GM12878 (cell line): Measurements from ENCODE around the gene SYTL5.

Source experiments
- CBX5 ChIP-seq: sonication (generic); IDR thresholded peaks from 2 replicates; pipeline ENCODE4 v1.6.1; 2016; ENCODE audit warnings: low read depth, moderate library complexity, mild to moderate bottlenecking, inconsistent platforms
- CREM ChIP-seq: IDR thresholded peaks from 2 replicates; pipeline ENCODE4 v1.6.1; 2014; ENCODE audit warnings: antibody characterized with exemption, low read depth
- SRF ChIP-seq, 2 experiments: IDR thresholded peaks; 2 replicates each; pipeline ENCODE4 v1.6.1; 2011; ENCODE audit warnings: low read depth in 2 of 2, low read length in 2 of 2, mild to moderate bottlenecking in 1 of 2, moderate library complexity in 1 of 2
- TF ChIP-seq, protein P1 (sequence below), 3 experiments: IDR thresholded peaks in 2 of 3; conservative IDR thresholded peaks in 1 of 3; 2 replicates each; pipeline ENCODE4 v1.5.1; 2011; ENCODE audit warnings: low read depth in 3 of 3, low read length in 3 of 3, mild to moderate bottlenecking in 3 of 3, control low read depth in 2 of 3, moderate library complexity in 2 of 3, inconsistent platforms in 1 of 3, mixed read lengths in 1 of 3; ENCODE audit not compliant: control insufficient read depth in 2 of 3, insufficient read depth in 1 of 3; ENCODE audit errors: extremely low read depth in 1 of 3
- TF ChIP-seq, protein P2 (sequence below): IDR thresholded peaks from 2 replicates; pipeline ENCODE4 v1.6.1; 2011; ENCODE audit warnings: mild to moderate bottlenecking, low read depth, low read length, moderate library complexity; ENCODE audit not compliant: insufficient replicate concordance

DNA sequence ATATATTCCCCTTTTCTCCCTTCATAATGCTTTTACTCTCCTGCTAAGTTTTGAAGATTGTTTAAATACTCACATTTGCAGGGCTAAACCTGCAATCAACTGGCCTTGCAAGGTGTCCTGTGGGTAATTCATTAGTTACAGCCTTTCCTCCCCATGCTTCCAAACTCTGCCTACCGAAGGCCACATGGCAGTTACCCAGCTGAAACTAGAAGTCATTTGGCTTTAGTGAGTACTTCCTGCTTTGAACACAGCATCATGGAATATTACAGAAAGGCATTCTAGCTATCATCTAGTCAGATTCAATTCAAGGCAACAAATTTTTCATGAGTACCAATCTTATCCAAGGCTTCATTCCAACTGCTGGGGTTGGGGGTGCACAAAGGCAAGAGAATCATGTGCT is 158.7 kb downstream of the SYTL5 start:
- TF ChIP-seq CREM, result no peak
- TF ChIP-seq, protein P1, sequence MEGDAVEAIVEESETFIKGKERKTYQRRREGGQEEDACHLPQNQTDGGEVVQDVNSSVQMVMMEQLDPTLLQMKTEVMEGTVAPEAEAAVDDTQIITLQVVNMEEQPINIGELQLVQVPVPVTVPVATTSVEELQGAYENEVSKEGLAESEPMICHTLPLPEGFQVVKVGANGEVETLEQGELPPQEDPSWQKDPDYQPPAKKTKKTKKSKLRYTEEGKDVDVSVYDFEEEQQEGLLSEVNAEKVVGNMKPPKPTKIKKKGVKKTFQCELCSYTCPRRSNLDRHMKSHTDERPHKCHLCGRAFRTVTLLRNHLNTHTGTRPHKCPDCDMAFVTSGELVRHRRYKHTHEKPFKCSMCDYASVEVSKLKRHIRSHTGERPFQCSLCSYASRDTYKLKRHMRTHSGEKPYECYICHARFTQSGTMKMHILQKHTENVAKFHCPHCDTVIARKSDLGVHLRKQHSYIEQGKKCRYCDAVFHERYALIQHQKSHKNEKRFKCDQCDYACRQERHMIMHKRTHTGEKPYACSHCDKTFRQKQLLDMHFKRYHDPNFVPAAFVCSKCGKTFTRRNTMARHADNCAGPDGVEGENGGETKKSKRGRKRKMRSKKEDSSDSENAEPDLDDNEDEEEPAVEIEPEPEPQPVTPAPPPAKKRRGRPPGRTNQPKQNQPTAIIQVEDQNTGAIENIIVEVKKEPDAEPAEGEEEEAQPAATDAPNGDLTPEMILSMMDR (IDR thresholded peaks at IDR 0.05 in 2 of 3, conservative IDR thresholded peaks at IDR 0.05 in 1 of 3; ENCODE audit: control insufficient read depth in 2 of 3, extremely low read depth in 1 of 3, insufficient read depth in 1 of 3, low read depth in 3 of 3, low read length in 3 of 3), result no peak
- TF ChIP-seq, protein P2, sequence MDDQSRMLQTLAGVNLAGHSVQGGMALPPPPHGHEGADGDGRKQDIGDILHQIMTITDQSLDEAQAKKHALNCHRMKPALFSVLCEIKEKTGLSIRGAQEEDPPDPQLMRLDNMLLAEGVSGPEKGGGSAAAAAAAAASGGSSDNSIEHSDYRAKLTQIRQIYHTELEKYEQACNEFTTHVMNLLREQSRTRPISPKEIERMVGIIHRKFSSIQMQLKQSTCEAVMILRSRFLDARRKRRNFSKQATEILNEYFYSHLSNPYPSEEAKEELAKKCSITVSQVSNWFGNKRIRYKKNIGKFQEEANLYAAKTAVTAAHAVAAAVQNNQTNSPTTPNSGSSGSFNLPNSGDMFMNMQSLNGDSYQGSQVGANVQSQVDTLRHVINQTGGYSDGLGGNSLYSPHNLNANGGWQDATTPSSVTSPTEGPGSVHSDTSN, result no peak
- no peak for TF ChIP-seq CBX5
- no peak for TF ChIP-seq SRF (IDR thresholded peaks at IDR 0.05; ENCODE audit: low read depth in 2 of 2, low read length in 2 of 2)
